C1 segment of cervical spinal cord (tissue), 14 donors: ENCODE results near the gene NXPH2.
A peak's percentile ranks its signal among the peaks of the same experiment; 100 is the strongest.

ENCODE experiments used
- DNase-seq, 14 donors: peaks; one replicate each; lab custom pipeline; 2025; lab: John Stamatoyannopoulos, UW

Gene NXPH2

DNA sequence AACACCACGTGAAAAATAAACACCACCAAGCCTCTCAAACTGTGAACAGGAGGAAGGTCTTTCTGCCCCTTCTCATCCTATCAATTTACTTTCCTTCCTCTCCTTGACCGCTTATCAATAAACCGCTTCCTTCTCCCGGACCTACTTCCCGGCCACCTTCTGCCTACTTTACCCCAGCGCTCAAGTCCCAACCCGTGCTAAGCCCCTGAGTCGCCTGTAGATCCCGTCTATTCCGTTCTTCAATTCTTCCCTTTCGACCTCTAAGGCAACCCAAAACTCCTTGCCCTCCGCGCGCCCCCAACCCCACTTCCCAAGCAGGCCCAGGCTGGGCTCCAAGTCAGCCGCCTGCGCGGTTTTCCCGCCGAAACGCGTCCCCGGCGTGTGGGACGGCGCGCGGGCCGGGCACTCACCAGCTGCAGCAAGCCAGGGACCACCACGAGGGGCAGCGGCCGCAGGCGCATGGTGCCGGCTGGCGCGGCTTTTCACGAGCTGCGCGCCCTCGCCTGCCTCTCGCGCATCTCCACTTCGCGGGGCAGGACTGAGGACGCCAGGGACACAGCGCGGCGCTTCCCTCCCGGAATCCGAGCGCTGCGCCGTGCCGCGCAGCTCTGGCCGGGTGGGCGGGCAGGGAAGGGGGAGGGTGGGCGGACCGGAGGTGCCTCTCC, at the start of gene NXPH2:
Gene NXPH2, minus strand, starts transcription at position 610 of the 665 bp plus-strand sequence. Its CDS starts 149 bp downstream, at position 461.
- DNase-seq = peak in 1 of 14 donors; percentile 15

DNA sequence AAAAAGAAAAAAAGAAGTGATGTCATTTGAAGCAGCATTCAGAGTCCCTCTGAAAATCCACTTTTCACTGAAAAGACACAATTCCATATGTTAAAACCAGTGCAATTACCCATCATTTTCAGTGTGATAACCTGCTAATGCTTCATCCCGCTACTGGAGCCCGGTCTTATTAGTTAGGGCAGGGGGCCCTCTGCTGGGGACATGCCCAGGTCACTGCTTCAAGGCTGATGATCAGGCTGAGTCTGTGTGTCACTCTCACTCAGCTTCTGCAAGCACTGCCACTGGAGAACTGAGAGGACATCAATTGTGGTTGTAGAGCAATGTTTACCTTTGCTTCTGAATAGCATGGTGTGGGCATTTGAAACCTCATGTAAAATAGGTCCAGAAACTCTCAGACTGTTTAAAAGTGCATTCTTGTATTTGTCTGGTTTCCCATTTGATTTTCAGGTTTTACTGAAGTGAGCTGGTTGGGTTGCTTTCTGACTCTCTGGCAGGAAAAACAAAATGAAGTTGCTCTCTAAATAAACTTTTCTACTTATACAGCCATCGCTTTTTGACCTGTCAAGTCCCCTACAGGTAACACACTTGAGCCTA, 49.2 kb upstream of the NXPH2 start:
- peak in 4 of 14 donors; percentile 2 to 9 (median 6) for DNase-seq

DNA sequence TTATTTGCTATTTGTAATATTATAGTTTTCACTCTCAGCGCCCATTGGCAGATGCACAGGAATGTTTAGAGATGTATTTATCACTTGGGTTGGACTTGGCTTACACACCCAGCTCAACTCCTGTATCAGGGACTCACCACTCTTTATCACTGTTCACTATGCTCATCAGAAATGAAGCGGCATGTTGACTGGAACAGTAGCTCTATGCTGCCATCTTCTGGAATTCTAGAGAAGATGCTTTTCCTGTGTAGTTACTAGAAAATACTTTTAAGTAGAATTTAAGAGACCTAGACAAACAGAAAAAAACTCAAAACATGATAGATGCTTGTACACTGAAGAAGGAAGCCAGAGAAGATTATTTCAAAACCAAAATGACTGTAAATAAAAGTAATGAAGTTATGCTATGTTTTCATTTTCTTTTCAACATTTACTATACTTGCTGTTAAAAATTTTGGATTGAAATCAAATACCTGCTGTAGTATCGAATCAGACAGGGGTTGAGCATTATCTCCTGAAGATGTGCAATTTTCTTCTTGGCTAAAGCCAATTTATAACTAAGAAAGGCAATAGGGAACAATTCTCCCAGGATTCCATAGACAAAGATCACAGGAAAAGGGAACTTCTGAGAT, 47.4 kb upstream of the NXPH2 start:
- DNase-seq = peak in 4 of 14 donors; percentile 1 to 21 (median 8)

DNA sequence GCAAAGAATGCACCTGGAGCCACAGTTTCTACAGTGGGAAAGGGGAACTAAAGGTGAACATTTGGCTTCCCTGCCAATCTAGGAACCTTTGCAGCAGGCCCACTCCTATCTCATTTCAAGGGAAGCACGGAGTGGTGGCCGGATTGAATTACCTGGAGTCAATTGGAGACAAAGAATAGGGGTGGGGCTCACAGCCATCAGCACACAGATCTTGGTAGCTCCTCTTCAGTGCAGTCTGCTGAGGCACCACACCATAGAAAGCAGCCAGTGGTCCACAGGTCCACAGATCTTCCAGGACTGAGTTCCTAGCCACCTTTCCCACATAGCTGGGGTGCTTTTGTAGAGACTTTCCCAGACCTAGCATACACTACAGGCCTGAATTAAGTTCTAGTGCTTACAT, 43.5 kb upstream of the NXPH2 start:
- no peak for DNase-seq

DNA sequence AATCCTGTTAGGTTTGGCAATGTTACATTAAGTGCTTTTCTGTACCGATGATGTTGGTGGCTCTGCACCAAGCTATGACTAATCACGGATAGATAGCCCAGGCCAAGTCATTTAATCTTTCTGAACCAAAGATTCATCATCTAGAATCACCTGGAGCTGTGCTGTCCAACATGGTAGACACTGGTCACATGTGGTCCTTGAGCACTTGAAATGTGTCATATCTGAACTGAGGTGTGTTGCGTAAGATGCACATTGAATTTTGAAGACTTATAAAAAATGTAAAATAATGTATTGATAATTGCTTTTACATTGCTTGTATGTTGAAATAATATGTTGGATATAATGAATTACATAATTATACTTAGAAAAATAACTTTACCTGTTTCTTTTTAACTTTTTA, 39.8 kb upstream of the NXPH2 start:
- DNase-seq = no peak

DNA sequence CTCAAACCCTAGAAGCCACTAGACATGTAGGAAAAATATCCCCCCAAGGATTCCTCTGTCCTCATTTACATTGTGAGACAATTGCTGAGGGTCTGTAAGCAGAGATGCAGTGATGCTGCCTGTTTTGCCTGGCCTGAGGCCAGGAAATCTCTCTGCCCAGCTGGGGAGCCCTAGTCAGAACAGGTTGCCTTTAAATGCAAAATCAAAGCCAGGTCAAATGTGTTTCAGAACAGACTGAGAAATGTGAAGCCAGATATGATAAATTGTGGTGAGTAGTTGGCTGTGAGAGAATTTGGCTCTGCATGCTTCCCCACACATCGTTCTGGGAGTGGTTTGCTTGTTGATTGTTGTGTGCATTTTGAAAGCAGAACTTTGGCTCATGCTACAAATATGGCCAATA, 38.4 kb upstream of the NXPH2 start:
- DNase-seq = peak in 1 of 14 donors; percentile 1

DNA sequence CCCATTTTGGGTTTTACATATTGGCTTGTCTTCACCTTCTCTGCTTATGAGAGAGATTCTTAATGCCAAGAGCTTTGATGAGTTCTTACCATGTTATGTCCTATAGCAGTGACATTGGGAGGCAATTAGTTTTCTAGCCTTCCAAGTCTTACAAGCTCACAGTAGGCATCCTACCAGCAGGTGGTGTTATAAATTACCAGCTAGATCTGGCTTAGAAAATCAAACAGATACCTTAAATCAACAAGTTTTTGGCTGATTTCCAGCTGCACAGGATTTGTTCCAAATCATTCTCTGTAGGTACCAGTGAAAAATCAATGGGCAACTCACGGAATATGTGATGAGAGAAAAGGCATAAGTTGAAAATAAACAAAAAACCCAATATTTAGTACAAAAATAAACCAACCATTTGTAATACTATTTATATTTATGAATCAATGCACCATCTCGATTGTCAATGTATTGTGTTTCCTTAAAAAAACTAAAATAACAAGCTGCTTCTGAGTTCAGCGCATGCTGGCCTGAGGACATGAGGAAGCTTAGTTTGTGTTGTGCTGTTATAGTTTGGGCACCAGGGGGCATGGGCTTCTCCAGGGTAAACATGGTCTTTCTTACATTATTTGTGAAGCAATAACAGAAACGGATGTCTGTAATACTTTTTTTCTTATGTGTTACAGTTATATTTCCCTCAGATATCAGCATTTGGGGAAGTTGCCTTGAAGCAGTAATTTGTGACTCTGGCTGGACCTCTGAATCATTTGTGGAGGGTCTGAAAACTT, 34.1 kb upstream of the NXPH2 start:
- DNase-seq = no peak

DNA sequence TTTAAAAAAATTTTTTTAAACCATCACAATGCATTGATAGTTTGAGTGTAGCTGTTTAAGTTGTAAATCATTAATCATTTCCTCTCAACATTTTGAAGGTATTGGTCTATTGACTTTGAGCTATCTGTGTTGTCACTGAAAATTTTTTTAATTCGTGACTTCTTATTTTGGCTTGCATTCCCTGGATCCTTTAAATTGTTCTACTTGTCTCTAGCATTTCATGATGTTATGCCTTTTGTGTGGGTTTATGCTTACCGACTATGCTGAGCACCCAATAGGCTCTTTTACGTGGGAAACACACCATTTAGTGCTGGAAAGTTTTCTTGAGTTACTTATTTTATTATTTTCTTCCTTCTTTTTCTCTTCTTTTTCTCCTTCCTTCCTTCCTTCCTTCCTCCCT, 31.2 kb upstream of the NXPH2 start:
- DNase-seq = no peak

DNA sequence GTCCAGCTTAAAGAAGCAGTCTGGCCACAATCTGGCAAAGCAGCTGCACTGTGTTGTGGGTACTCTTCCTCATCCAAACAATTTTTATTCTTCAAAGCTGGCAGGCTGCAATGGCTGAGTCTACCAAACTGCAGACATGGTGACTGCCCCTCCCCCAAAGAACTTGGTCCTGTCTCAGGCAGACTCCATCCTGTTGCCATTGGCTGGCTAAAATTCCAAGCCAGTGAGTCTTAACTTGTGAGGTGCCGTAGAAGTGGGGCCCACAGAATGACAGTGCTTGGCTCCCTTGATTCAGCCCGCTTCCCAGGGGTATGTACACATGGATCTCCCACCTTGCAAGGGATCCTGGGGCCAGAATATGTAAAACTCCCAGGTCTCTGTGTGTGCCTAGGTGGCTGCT, 14.5 kb upstream of the NXPH2 start:
- no peak for DNase-seq

DNA sequence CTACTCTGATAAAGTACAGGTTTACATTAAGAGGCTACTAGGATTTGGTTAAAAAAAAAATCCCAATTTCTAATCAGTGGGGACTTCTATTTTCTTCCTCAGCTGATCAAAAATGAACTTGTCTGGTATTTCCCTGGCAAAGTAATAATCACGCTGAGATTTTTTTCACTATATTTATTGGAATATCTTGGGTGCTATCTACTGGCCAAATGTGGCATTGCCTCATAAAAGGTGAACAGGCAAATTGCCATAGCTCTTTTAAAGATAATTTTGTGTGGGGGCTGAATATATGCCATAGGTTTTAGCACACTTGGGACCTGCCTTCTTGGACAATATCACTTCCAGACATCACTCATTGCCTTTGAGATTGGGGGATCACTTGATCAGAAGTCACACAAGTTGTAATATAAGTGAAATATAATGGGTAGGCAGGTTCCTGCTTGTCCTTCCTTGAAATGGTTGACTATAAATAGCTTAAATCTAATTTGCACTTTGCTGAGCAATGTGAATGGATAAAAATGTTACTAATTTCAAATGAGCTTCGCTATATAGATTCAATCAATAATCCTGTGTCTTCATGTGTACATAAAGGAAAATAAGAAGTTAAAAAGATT, 7.0 kb upstream of the NXPH2 start:
- DNase-seq = peak in 2 of 14 donors; percentile 2 to 14

DNA sequence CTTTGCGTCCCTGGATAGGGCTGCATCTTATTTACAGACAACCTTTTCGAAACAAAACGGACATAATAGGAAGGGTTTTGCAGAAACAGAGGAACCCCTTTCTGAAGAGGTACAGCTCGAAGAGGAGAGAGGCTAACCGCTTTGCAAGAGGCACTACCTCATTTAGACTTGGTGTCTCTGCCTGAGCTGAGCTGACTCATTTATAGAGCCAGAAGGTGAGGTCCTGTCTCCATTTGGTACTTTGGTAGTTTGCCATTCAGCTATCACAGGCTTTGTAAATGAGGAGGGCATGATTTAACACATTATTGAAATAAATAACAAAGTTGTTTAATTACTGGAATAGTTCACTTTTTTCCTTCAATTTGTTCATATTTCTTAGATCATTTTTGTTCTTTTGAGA, 2.2 kb upstream of the NXPH2 start:
- DNase-seq = no peak

DNA sequence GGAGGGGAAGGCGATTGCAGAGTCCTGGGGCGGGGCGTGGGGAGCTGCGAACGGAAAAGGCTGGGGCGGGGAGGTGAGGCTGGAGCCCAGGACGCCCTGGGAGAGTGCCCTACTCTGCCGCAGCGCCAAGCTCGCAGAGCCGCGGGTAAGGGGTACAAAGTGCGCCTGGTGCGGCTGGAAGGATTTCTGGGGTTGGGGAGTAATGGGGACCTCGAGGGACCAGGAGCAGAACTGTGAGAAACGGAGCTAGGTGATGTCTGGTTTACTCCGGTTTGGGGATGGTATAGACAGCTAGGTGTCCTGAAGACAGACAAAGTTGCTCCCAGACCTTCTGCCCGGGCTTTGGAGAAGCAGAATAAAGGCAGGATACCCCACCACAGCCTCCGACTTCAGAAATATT, 718 bp upstream of the NXPH2 start:
- DNase-seq = no peak

DNA sequence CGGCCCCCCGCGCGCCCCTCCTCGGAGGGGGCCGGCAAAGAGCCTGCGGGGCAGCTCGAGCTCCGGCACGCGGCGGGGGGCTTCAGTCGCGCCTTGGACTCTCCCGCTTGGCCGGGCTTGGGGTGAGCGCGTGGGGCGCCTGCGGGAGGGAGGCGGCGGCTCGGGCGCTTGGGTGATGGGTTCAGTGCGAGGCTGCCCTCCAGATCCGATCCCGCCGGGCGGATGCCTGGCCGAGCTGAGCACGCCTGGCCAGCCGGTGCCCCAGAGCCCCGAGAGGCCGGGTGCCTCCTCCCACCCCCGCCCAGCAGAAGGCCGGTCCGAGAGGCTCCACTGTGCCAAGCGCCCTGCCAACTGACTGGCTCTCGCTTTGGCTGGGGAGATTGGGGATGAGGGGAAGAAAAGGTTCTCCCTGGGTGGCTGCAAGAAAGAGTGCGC, 273 bp upstream of the NXPH2 start:
- DNase-seq = peak in 1 of 14 donors; percentile 15

DNA sequence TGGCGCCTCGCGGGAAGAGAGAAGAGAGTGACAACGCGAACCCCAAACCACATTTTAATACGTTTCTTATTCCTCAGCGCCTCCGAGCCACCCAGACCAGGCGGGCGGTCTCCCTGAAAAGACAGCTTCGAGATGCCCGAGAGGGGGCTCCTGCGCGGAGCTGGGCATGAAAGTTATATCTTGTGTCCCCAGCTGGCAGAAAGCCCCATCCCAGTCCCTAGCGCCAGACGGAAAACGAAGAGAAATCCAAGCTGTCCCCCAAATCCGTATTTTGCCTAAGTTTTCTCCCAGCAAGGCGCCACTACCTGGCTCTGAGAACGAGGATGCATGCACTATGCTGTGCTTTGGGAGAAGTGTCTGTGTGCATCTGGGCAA, 797 bp downstream of the NXPH2 start:
- DNase-seq = no peak

DNA sequence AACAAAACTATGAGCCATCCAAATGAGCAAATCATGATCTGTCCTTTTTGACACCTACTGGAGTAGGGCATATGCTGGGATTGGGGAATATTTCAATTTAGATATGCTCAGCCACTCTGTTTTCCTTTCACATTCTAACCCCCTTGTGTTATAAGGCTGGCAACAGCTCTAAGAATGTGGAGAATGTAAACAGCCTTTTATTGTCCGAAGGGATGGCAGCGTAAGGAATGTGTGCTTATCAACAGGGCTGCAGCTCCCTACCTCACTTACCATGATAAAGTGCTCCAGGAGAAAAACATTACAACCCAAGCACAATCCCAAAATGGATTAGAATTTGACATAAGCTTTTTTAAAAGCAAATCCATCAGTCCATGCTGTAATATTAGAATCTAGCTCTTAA, 2.2 kb downstream of the NXPH2 start:
- no peak for DNase-seq

DNA sequence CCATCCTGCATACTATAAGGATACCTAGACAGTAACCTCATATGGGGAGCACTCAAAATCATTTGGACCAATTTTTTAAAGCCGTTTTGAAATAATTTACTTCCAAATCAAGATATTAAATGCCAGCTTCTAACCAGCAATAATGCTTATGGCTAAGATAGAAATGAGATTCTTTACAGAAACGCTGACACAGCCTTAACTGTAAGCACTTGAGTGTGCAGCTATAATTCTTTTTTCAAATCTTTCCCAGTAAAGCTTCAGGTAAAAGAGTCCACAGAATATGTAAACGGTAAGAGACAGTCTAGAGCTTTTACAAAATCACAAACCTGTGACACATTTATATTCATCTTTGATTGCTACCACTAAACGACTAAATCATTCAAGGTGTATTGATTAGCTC, 4.5 kb downstream of the NXPH2 start:
- no peak for DNase-seq

DNA sequence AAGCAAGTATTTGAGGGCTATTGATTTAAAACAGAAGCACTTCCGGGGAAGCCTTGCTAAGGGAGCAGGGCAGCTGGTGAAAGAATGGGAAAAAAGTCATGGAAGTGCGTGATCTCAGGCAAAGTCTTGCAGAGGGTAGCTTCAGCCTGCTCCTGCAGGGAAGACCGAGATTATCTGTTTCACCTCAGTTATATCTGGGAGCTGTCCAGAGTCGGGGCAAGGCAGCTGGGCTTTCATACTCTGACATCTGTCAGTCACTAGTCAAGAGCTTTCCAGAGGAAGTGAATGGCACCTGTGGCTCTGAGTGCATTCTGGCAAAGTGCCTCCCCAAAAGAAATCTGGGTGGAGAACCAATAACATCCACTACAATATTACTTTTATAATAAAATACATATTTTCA, 8.7 kb downstream of the NXPH2 start:
- DNase-seq = no peak

DNA sequence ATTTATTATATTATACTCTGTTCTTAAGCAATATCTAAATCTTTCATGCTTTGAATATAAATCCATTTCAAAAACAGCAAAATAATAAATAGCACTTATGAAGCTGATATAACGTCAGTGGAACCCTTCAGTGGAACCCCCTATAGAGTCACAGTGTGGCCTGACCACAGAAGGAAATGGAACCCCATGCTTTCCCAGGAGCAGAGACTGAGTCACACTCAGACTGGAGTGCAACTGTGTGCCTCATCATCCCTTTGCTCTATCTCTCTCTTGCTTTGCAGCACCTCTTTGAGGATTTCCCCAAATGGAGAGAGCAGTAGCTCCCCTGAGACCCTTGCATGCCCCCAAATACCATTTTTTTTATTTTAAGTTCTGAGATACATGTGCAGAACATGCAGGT, 13.1 kb downstream of the NXPH2 start:
- no peak for DNase-seq

DNA sequence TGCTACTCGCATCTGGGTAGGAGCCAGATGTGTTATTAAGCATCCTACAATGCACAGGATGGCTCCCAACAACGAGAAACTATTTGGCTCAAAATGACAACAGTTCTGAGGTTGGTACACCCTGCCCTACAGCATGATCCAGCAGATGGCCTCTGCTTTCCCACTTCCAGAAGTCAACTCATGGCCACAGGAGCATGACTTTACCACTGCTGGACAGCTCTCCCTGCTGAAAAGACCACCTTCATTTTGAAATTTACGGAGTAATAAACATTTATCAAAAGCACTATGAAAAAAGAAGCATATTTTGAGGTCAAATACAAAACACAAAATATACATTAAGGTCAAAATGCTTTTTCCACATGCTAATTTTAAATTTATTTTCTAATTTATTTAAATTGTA, 13.7 kb downstream of the NXPH2 start:
- DNase-seq = no peak

DNA sequence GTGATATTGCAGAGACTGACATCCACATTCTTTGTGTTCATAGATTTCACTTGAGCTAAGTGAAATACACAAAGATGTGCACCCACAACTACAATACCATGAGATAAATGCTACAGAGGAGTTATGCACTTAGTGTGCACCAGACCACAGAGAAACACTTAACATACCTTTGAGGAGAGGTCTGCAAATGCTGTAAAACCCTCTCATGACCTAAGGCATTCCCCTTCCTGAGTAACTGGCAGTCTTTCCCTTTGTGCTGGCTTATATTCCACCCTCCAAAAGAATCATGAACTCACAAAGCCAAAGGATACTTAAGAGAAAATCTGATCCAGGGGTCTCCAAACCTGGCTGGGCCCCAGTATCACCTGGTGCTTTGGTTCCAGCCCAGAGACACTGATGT, 16.2 kb downstream of the NXPH2 start:
- no peak for DNase-seq

DNA sequence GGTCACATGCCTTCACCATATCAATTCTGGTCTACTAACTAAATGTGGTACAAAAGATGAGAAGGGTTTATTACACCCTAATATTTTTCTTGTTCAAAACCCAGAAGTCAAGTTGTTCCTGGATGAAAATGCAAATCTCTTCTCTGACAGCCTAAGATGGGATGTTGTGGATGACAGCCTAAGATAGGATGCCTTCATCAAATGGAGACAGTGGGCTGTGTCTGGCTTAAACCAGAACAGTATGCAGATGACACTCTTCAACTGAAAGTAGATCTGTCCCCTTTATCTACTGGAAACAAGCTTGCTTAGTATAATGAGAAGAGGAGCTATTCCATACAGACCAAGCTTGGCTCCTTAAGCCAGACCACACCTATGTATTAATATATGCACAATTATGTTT, 17.7 kb downstream of the NXPH2 start:
- no peak for DNase-seq

DNA sequence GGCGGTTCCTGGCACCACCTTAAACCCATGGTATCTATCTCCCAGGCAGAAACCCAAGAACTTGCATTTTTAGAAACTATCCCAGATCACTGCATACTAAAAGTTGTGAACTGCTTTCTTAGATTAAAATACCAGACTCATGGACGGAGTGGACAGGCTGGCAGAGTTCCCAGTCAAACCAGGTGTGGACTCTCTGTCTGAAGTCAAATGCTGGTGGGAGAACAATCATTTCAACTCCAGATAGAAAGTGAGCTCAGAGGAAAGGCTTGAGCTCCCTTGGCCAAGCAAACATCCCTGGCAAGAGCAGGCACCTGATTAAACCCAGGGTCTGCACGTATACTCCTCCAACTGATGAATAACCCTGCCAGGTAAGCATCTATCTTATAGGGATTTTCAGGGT, 19.5 kb downstream of the NXPH2 start:
- no peak for DNase-seq
